Measurements from ENCODE around the gene BHMT2.

Gene BHMT2

GRCh38 chr5:79032782-79033181, 36.8 kb upstream of the BHMT2 start:
- no peak overlapping the region for H3K27ac ChIP-seq (ENCODE audit: low read length)
- H3K9me3 ChIP-seq (ENCODE audit: control insufficient read depth in 1 of 2, low read length in 2 of 2), result peaks cover 0 to 5% of the 10 kb centered on the region in 2 donors
- H3K4me1 ChIP-seq (ENCODE audit: control insufficient read depth in 1 of 2, insufficient read depth in 2 of 2, low read length in 2 of 2), result no peaks in the 10 kb centered on the region
- H3K27me3 ChIP-seq (ENCODE audit: low read depth, low read length), result no peaks in the 10 kb centered on the region
- no peaks in the 10 kb centered on the region for H3K36me3 ChIP-seq (ENCODE audit: control insufficient read depth in 1 of 2, insufficient read depth in 2 of 2, low read length in 2 of 2)
- H3K4me3 ChIP-seq (ENCODE audit: low read depth in 1 of 2, low read length in 2 of 2), result no peak overlapping the region

GRCh38 chr5:79035237-79035636, 34.3 kb upstream of the BHMT2 start:
- Histone ChIP-seq H3K4me1 (ENCODE audit: control insufficient read depth in 1 of 2, insufficient read depth in 2 of 2, low read length in 2 of 2) (no peaks in the 10 kb centered on the region), H3K27me3 (ENCODE audit: low read depth, low read length) (no peaks in the 10 kb centered on the region), H3K27ac (ENCODE audit: low read length) (no peak overlapping the region), H3K9me3 (ENCODE audit: control insufficient read depth in 1 of 2, low read length in 2 of 2) (peaks cover 0 to 5% of the 10 kb centered on the region in 2 donors), H3K4me3 (ENCODE audit: low read depth in 1 of 2, low read length in 2 of 2) (no peak overlapping the region), H3K36me3 (ENCODE audit: control insufficient read depth in 1 of 2, insufficient read depth in 2 of 2, low read length in 2 of 2) (no peaks in the 10 kb centered on the region)

- Histone ChIP-seq H3K27me3 (ENCODE audit: low read depth, low read length) (no peaks in the 10 kb centered on the region), H3K27ac (ENCODE audit: low read length) (no peak overlapping the region), H3K4me1 (ENCODE audit: control insufficient read depth in 1 of 2, insufficient read depth in 2 of 2, low read length in 2 of 2) (no peaks in the 10 kb centered on the region), H3K4me3 (ENCODE audit: low read depth in 1 of 2, low read length in 2 of 2) (no peak overlapping the region), H3K36me3 (ENCODE audit: control insufficient read depth in 1 of 2, insufficient read depth in 2 of 2, low read length in 2 of 2) (no peaks in the 10 kb centered on the region), H3K9me3 (ENCODE audit: control insufficient read depth in 1 of 2, low read length in 2 of 2) (peaks cover 0 to 5% of the 10 kb centered on the region in 2 donors)
Observed at GRCh38 chr5:79036769-79037168, 32.8 kb upstream of the BHMT2 start.

GRCh38 chr5:79042188-79042587, 27.4 kb upstream of the BHMT2 start:
- Histone ChIP-seq H3K27me3 (ENCODE audit: low read depth, low read length) (no peaks in the 10 kb centered on the region), H3K9me3 (ENCODE audit: control insufficient read depth in 1 of 2, low read length in 2 of 2) (no peaks in the 10 kb centered on the region), H3K4me1 (ENCODE audit: control insufficient read depth in 1 of 2, insufficient read depth in 2 of 2, low read length in 2 of 2) (no peaks in the 10 kb centered on the region), H3K36me3 (ENCODE audit: control insufficient read depth in 1 of 2, insufficient read depth in 2 of 2, low read length in 2 of 2) (no peaks in the 10 kb centered on the region), H3K4me3 (ENCODE audit: low read depth in 1 of 2, low read length in 2 of 2) (no peak overlapping the region), H3K27ac (ENCODE audit: low read length) (no peak overlapping the region)

- Histone ChIP-seq H3K4me3 (ENCODE audit: low read depth in 1 of 2, low read length in 2 of 2) (no peak overlapping the region), H3K4me1 (ENCODE audit: control insufficient read depth in 1 of 2, insufficient read depth in 2 of 2, low read length in 2 of 2) (no peaks in the 10 kb centered on the region)
Observed at GRCh38 chr5:79047199-79047598, 22.4 kb upstream of the BHMT2 start.

GRCh38 chr5:79048437-79048836, 21.1 kb upstream of the BHMT2 start:
- H3K27ac ChIP-seq (ENCODE audit: low read length), result no peak overlapping the region
- no peaks in the 10 kb centered on the region for H3K4me1 ChIP-seq (ENCODE audit: control insufficient read depth in 1 of 2, insufficient read depth in 2 of 2, low read length in 2 of 2)
- peaks cover 0 to 9% of the 10 kb centered on the region in 2 donors for H3K9me3 ChIP-seq (ENCODE audit: control insufficient read depth in 1 of 2, low read length in 2 of 2)
- peaks cover 0 to 5% of the 10 kb centered on the region in 2 donors for H3K36me3 ChIP-seq (ENCODE audit: control insufficient read depth in 1 of 2, insufficient read depth in 2 of 2, low read length in 2 of 2)
- no peaks in the 10 kb centered on the region for H3K27me3 ChIP-seq (ENCODE audit: low read depth, low read length)
- no peak overlapping the region for H3K4me3 ChIP-seq (ENCODE audit: low read depth in 1 of 2, low read length in 2 of 2)

More at GRCh38 chr5:79047199-79047598, 22.4 kb upstream of the BHMT2 start:
- no peaks in the 10 kb centered on the region for H3K27me3 ChIP-seq (ENCODE audit: low read depth, low read length)
- H3K36me3 ChIP-seq (ENCODE audit: control insufficient read depth in 1 of 2, insufficient read depth in 2 of 2, low read length in 2 of 2), result peaks cover 0 to 2% of the 10 kb centered on the region in 2 donors
- H3K9me3 ChIP-seq (ENCODE audit: control insufficient read depth in 1 of 2, low read length in 2 of 2), result peaks cover 0 to 4% of the 10 kb centered on the region in 2 donors
- H3K27ac ChIP-seq (ENCODE audit: low read length), result no peak overlapping the region

- Histone ChIP-seq H3K9me3 (ENCODE audit: control insufficient read depth in 1 of 2, low read length in 2 of 2) (peaks cover 0 to 9% of the 10 kb centered on the region in 2 donors), H3K27me3 (ENCODE audit: low read depth, low read length) (no peaks in the 10 kb centered on the region), H3K36me3 (ENCODE audit: control insufficient read depth in 1 of 2, insufficient read depth in 2 of 2, low read length in 2 of 2) (peaks cover 0 to 5% of the 10 kb centered on the region in 2 donors), H3K4me3 (ENCODE audit: low read depth in 1 of 2, low read length in 2 of 2) (no peak overlapping the region), H3K4me1 (ENCODE audit: control insufficient read depth in 1 of 2, insufficient read depth in 2 of 2, low read length in 2 of 2) (no peaks in the 10 kb centered on the region), H3K27ac (ENCODE audit: low read length) (no peak overlapping the region)
Observed at GRCh38 chr5:79050498-79050897, 19.1 kb upstream of the BHMT2 start.

- H3K36me3 ChIP-seq (ENCODE audit: control insufficient read depth in 1 of 2, insufficient read depth in 2 of 2, low read length in 2 of 2), result peaks cover 0 to 5% of the 10 kb centered on the region in 2 donors
- H3K27me3 ChIP-seq (ENCODE audit: low read depth, low read length), result no peaks in the 10 kb centered on the region
- no peak overlapping the region for H3K4me3 ChIP-seq (ENCODE audit: low read depth in 1 of 2, low read length in 2 of 2)
- no peaks in the 10 kb centered on the region for H3K4me1 ChIP-seq (ENCODE audit: control insufficient read depth in 1 of 2, insufficient read depth in 2 of 2, low read length in 2 of 2)
- no peak overlapping the region for H3K27ac ChIP-seq (ENCODE audit: low read length)
- H3K9me3 ChIP-seq (ENCODE audit: control insufficient read depth in 1 of 2, low read length in 2 of 2), result peaks cover 0 to 9% of the 10 kb centered on the region in 2 donors
Observed at GRCh38 chr5:79053321-79053720, 16.2 kb upstream of the BHMT2 start.

GRCh38 chr5:79055017-79055416, 14.6 kb upstream of the BHMT2 start:
- H3K9me3 ChIP-seq (ENCODE audit: control insufficient read depth in 1 of 2, low read length in 2 of 2), result peaks cover 0 to 9% of the 10 kb centered on the region in 2 donors
- no peaks in the 10 kb centered on the region for H3K27me3 ChIP-seq (ENCODE audit: low read depth, low read length)
- peaks cover 0 to 5% of the 10 kb centered on the region in 2 donors for H3K36me3 ChIP-seq (ENCODE audit: control insufficient read depth in 1 of 2, insufficient read depth in 2 of 2, low read length in 2 of 2)
- H3K27ac ChIP-seq (ENCODE audit: low read length), result no peak overlapping the region
- no peak overlapping the region for H3K4me3 ChIP-seq (ENCODE audit: low read depth in 1 of 2, low read length in 2 of 2)
- H3K4me1 ChIP-seq (ENCODE audit: control insufficient read depth in 1 of 2, insufficient read depth in 2 of 2, low read length in 2 of 2), result no peaks in the 10 kb centered on the region

GRCh38 chr5:79056847-79057246, 12.7 kb upstream of the BHMT2 start:
- H3K4me1 ChIP-seq (ENCODE audit: control insufficient read depth in 1 of 2, insufficient read depth in 2 of 2, low read length in 2 of 2), result no peaks in the 10 kb centered on the region
- H3K27me3 ChIP-seq (ENCODE audit: low read depth, low read length), result no peaks in the 10 kb centered on the region
- H3K9me3 ChIP-seq (ENCODE audit: control insufficient read depth in 1 of 2, low read length in 2 of 2), result peaks cover 0 to 9% of the 10 kb centered on the region in 2 donors
- H3K4me3 ChIP-seq (ENCODE audit: low read depth in 1 of 2, low read length in 2 of 2), result no peak overlapping the region
- no peak overlapping the region for H3K27ac ChIP-seq (ENCODE audit: low read length)
- peaks cover 0 to 5% of the 10 kb centered on the region in 2 donors for H3K36me3 ChIP-seq (ENCODE audit: control insufficient read depth in 1 of 2, insufficient read depth in 2 of 2, low read length in 2 of 2)

GRCh38 chr5:79059674-79060073, 9.9 kb upstream of the BHMT2 start:
- no peaks in the 10 kb centered on the region for H3K36me3 ChIP-seq (ENCODE audit: control insufficient read depth in 1 of 2, insufficient read depth in 2 of 2, low read length in 2 of 2)
- H3K27me3 ChIP-seq (ENCODE audit: low read depth, low read length), result no peaks in the 10 kb centered on the region
- H3K27ac ChIP-seq (ENCODE audit: low read length), result no peak overlapping the region
- no peaks in the 10 kb centered on the region for H3K4me1 ChIP-seq (ENCODE audit: control insufficient read depth in 1 of 2, insufficient read depth in 2 of 2, low read length in 2 of 2)
- H3K9me3 ChIP-seq (ENCODE audit: control insufficient read depth in 1 of 2, low read length in 2 of 2), result no peaks in the 10 kb centered on the region
- H3K4me3 ChIP-seq (ENCODE audit: low read depth in 1 of 2, low read length in 2 of 2), result no peak overlapping the region

- no peak overlapping the region for H3K27ac ChIP-seq (ENCODE audit: low read length)
- H3K4me1 ChIP-seq (ENCODE audit: control insufficient read depth in 1 of 2, insufficient read depth in 2 of 2, low read length in 2 of 2), result no peaks in the 10 kb centered on the region
- no peaks in the 10 kb centered on the region for H3K9me3 ChIP-seq (ENCODE audit: control insufficient read depth in 1 of 2, low read length in 2 of 2)
Observed at GRCh38 chr5:79062436-79062835, 7.1 kb upstream of the BHMT2 start.

More at GRCh38 chr5:79062436-79062835, 7.1 kb upstream of the BHMT2 start:
- Histone ChIP-seq H3K27me3 (ENCODE audit: low read depth, low read length) (no peaks in the 10 kb centered on the region), H3K36me3 (ENCODE audit: control insufficient read depth in 1 of 2, insufficient read depth in 2 of 2, low read length in 2 of 2) (no peaks in the 10 kb centered on the region), H3K4me3 (ENCODE audit: low read depth in 1 of 2, low read length in 2 of 2) (no peak overlapping the region)

Measured in muscle layer of duodenum (tissue), 2 donors.